OCI-LY7 (cell line): ENCODE results near the gene ELK4. TPM values are rescaled to one million over a fixed set of nuclear protein-coding genes. Genes with fewer than 3 reads are reported as not detected.

Experiments used
- BruUV-seq: library from RNA; stranded (reverse); fragments of 400-500 nt; replicated peaks from 2 replicates; lab custom pipeline; 2021; lab: Mats Ljungman, UMichigan
- CTCF ChIA-PET: fragments of 300-600 bp; sonication (Branson Sonifier 250); formaldehyde crosslinking; loops from one replicate; lab custom pipeline; 2022; ENCODE audit warnings: antibody characterized with exemption; ENCODE audit not compliant: unreplicated experiment; lab: Charles Lee
- POLR2A ChIA-PET: fragments of 300-600 bp; sonication (Branson Sonifier 250); formaldehyde crosslinking; loops from one replicate; lab custom pipeline; 2022; ENCODE audit warnings: antibody characterized with exemption; lab: Charles Lee
- DNase-seq: peaks from one replicate; pipeline ENCODE4 v3.0.0-alpha.2; 2015; ENCODE audit warnings: low spot score
- H2AFZ ChIP-seq: fragments of 200-600 bp; sonication (generic), shearing (Covaris generic); 2 replicates; pipeline ENCODE4 v1.6.1; 2014; ENCODE audit warnings: mild to moderate bottlenecking, antibody characterized with exemption, low read length, moderate library complexity
- H3K27ac ChIP-seq: fragments of 200-600 bp; sonication (generic); 2 replicates; pipeline ENCODE4 v1.5.1; 2014; ENCODE audit warnings: mixed run types, low read depth, mild to moderate bottlenecking, moderate library complexity, low read length, inconsistent platforms; ENCODE audit not compliant: poor library complexity, severe bottlenecking
- H3K36me3 ChIP-seq: fragments of 200-600 bp; sonication (generic); 2 replicates; pipeline ENCODE4 v1.6.1; 2014; ENCODE audit warnings: mild to moderate bottlenecking, antibody characterized with exemption, low read length, moderate library complexity, mixed read lengths; ENCODE audit not compliant: insufficient read depth
- H3K4me1 ChIP-seq: fragments of 200-600 bp; sonication (generic); 2 replicates; pipeline ENCODE4 v1.5.1; 2014; ENCODE audit warnings: mild to moderate bottlenecking, low read length; ENCODE audit not compliant: insufficient read depth, poor library complexity, severe bottlenecking
- H3K4me2 ChIP-seq: fragments of 200-600 bp; sonication (generic); 2 replicates; pipeline ENCODE4 v1.6.1; 2014; ENCODE audit warnings: mild to moderate bottlenecking, low read length
- H3K4me3 ChIP-seq: fragments of 200-600 bp; sonication (generic); 2 replicates; pipeline ENCODE4 v1.5.1; 2014; ENCODE audit warnings: mild to moderate bottlenecking, low read depth, low read length; ENCODE audit not compliant: poor library complexity, severe bottlenecking
- H3K79me2 ChIP-seq: fragments of 200-600 bp; sonication (generic); 2 replicates; pipeline ENCODE4 v1.6.1; 2016; ENCODE audit warnings: low read depth, mild to moderate bottlenecking, low read length, moderate library complexity, mixed read lengths; ENCODE audit not compliant: insufficient read depth
- H3K9me2 ChIP-seq: fragments of 200-600 bp; sonication (generic); 2 replicates; pipeline ENCODE4 v1.6.1; 2016; ENCODE audit warnings: mild to moderate bottlenecking, low read length, mixed read lengths; ENCODE audit not compliant: insufficient read depth
- H3K9me3 ChIP-seq: fragments of 200-600 bp; sonication (generic); 2 replicates; pipeline ENCODE4 v1.6.1; 2014; ENCODE audit warnings: mild to moderate bottlenecking, mixed run types, low read length, mixed read lengths
- H4K20me1 ChIP-seq: fragments of 200-600 bp; sonication (generic); 2 replicates; pipeline ENCODE4 v1.6.1; 2014; ENCODE audit warnings: mild to moderate bottlenecking, antibody characterized with exemption, low read length, moderate library complexity, mixed read lengths; ENCODE audit not compliant: insufficient read depth
- CTCF ChIP-seq: fragments of 200-600 bp; sonication (generic); conservative IDR thresholded peaks from 2 replicates; pipeline ENCODE4 v1.5.1; 2014; ENCODE audit warnings: mild to moderate bottlenecking, antibody characterized with exemption, low read length, moderate library complexity, mixed read lengths
- EZH2phosphoT487 ChIP-seq: fragments of 200-600 bp; sonication (generic); IDR thresholded peaks from 2 replicates; pipeline ENCODE4 v1.6.1; 2018; ENCODE audit warnings: low read depth, borderline replicate concordance, mild to moderate bottlenecking, mixed run types, antibody characterized with exemption, low read length, moderate library complexity, mixed read lengths
- intact Hi-C: fragments of 100-400 bp; cut with micrococcal nuclease; formaldehyde crosslinking; loops from one replicate; pipeline ENCODE4 v1.10.0; 2022; ENCODE audit not compliant: unreplicated experiment
- total RNA-seq, 2 experiments: library from RNA; depleted of rRNA in 1 of 2; stranded (reverse); fragments of >200 nt in 1 of 2; shearing (Covaris generic) in 1 of 2; gene quantifications; 2 replicates each; pipeline ENCODE4 v1.2.3, GENCODE V29; 2014 to 2022

The ELK4 gene
- total RNA-seq, 2 experiments from 2014 or later: 26.4 to 88.3 TPM

DNA sequence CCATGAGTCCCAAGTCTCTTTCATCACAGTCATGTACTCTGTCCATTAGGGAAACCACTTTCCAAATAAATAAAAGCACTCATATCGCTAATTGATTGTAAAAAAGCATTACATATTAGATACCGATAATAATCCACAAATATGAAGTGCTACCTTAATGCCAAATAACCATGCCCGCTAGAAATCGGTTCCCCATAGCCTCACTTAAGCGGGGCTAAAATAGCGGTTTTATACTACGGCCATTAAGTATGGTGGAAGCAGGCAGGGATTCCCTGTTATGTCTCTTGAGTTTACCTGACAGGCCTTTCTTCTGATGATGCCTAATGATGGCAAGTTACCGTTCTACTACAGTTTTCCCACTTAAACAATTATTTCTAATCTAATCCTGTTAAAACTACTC, 3.9 kb downstream of the ELK4 start:
- TF ChIP-seq CTCF: no peak
- no peak for TF ChIP-seq EZH2phosphoT487
- ChIA-PET POLR2A (interaction anchor here (1.1 to 6.4 kb wide), 4 partner anchors 16 to 41 kb away, joined by 3 to 183 read pairs (median 11); no protein-coding TSS in a partner anchor), CTCF (interaction anchor here (0.6 kb wide), 1 partner anchor 73 kb away, joined by 4 read pairs; no protein-coding TSS in a partner anchor)
- H3K9me2 ChIP-seq: no peaks in the 10 kb centered on the region
- no TSS peak for BruUV-seq
- peaks cover 25% of the 10 kb centered on the region for H4K20me1 ChIP-seq
- peaks cover 59% of the 10 kb centered on the region for H3K36me3 ChIP-seq
- DNase-seq: peak; percentile 8
- H3K4me2 ChIP-seq: peak overlapping the region; percentile 94
- H3K9me3 ChIP-seq: no peaks in the 10 kb centered on the region
- H3K79me2 ChIP-seq: peaks cover 85% of the 10 kb centered on the region
- intact Hi-C loops: no loop called here
- peak overlapping the region; percentile 93 for H3K27ac ChIP-seq
- no peak overlapping the region for H2AFZ ChIP-seq
- peaks cover 55% of the 10 kb centered on the region for H3K4me1 ChIP-seq
- H3K4me3 ChIP-seq: peak overlapping the region; percentile 92

GRCh38 chr1:205626216-205626615, 5.6 kb downstream of the ELK4 start:
- Histone ChIP-seq H3K4me3 (peak overlapping the region; percentile 26), H3K36me3 (peaks cover 76% of the 10 kb centered on the region), H3K79me2 (peaks cover 92% of the 10 kb centered on the region), H3K4me2 (peak overlapping the region; percentile 62), H3K9me2 (no peaks in the 10 kb centered on the region), H4K20me1 (peaks cover 25% of the 10 kb centered on the region), H3K27ac (peak overlapping the region; percentile 31), H3K4me1 (peaks cover 47% of the 10 kb centered on the region), H2AFZ (no peak overlapping the region), H3K9me3 (no peaks in the 10 kb centered on the region)
- POLR2A ChIA-PET: interaction anchor here (1.1 kb wide), 1 partner anchor 35 kb away, joined by 4 read pairs; no protein-coding TSS in a partner anchor
- TF ChIP-seq CTCF (no peak), EZH2phosphoT487 (no peak)
- no TSS peak for BruUV-seq
- CTCF ChIA-PET: interaction anchor here (0.8 kb wide), 1 partner anchor 35 kb away, joined by 3 read pairs; no protein-coding TSS in a partner anchor
- intact Hi-C loops: no loop called here
- peak; percentile 31 for DNase-seq

DNA sequence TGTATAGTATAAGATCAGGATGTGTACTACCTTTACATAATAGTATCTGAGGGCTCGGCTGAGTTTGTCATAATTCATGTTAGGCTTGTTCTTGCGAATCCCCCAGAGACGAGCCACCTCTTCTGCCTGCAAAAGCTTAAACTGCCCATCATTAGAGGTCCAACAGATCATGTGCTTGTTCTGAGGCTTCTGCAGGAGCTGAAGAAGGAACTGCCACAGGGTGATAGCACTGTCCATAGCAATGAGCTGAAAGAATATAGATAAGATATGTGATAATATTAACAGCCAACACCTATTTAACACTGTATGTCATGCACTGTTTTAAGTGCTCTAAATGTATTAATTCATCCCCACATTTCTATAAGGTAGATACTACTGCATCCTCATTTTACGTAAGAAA, 8.2 kb downstream of the ELK4 start:
- Histone ChIP-seq H3K79me2 (peaks cover 93% of the 10 kb centered on the region), H4K20me1 (peaks cover 26% of the 10 kb centered on the region)
- no peak for TF ChIP-seq EZH2phosphoT487
- no peak for TF ChIP-seq CTCF

More for the DNA sequence above, 8.2 kb downstream of the ELK4 start:
- DNase-seq: no peak
- Histone ChIP-seq H3K9me3 (no peaks in the 10 kb centered on the region), H3K36me3 (peaks cover 95% of the 10 kb centered on the region), H2AFZ (no peak overlapping the region), H3K4me2 (no peak overlapping the region), H3K27ac (no peak overlapping the region), H3K9me2 (no peaks in the 10 kb centered on the region), H3K4me1 (peaks cover 39% of the 10 kb centered on the region), H3K4me3 (no peak overlapping the region)
- intact Hi-C loops: no loop called here
- ChIA-PET POLR2A (interaction anchor here (0.9 kb wide), 1 partner anchor 28 kb away, joined by 3 read pairs; no protein-coding TSS in a partner anchor), CTCF (no interaction called here)
- BruUV-seq: no TSS peak
